Neural crest cell (in vitro differentiated cells): Measurements from ENCODE around the gene PCDH9. TPM values are rescaled to one million over a fixed set of nuclear protein-coding genes. Genes with fewer than 3 reads are reported as not detected.

Experiments used
- DNase-seq: peaks from one replicate; pipeline ENCODE4 v3.0.0; 2021; ENCODE audit warnings: low read depth, mixed read lengths, low spot score
- H3K27ac Mint-ChIP-seq: one replicate; pipeline ENCODE4 v1.8.0; 2021; ENCODE audit warnings: mild to moderate bottlenecking, mixed read lengths; ENCODE audit not compliant: unreplicated experiment
- H3K27me3 Mint-ChIP-seq: 2 replicates; pipeline ENCODE4 v1.8.0; 2021; ENCODE audit warnings: low read depth, mild to moderate bottlenecking, mixed read lengths
- H3K36me3 Mint-ChIP-seq: 2 replicates; pipeline ENCODE4 v1.8.0; 2021; ENCODE audit warnings: low read depth, mild to moderate bottlenecking, mixed read lengths
- H3K4me1 Mint-ChIP-seq: 2 replicates; pipeline ENCODE4 v1.8.0; 2021; ENCODE audit warnings: mixed read lengths
- H3K4me3 Mint-ChIP-seq: one replicate; pipeline ENCODE4 v1.8.0; 2021; ENCODE audit warnings: mild to moderate bottlenecking, mixed read lengths
- H3K9me3 Mint-ChIP-seq: 2 replicates; pipeline ENCODE4 v1.8.0; 2021; ENCODE audit warnings: mixed read lengths
- CTCF ChIP-seq: fragments of 200-600 bp; sonication (generic); conservative IDR thresholded peaks from 2 replicates; pipeline ENCODE4 v1.5.0; 2021; ENCODE audit warnings: antibody characterized with exemption, mild to moderate bottlenecking
- total RNA-seq: library from RNA; stranded (reverse); gene quantifications from 2 replicates; pipeline ENCODE4 v1.2.1, GENCODE V29; 2021

PCDH9 gene
- total RNA-seq, 1 donor from 2014 or later: 6.3 TPM

GRCh38 chr13:67158903-67159302, 71.2 kb downstream of the PCDH9 start:
- no peak for TF ChIP-seq CTCF
- H3K4me1 Mint-ChIP-seq: peaks cover 4% of the 10 kb centered on the region
- no peaks in the 10 kb centered on the region for H3K27me3 Mint-ChIP-seq
- H3K4me3 Mint-ChIP-seq: no peak overlapping the region
- no peak for DNase-seq
- H3K36me3 Mint-ChIP-seq: no peaks in the 10 kb centered on the region
- no peak overlapping the region for H3K27ac Mint-ChIP-seq
- H3K9me3 Mint-ChIP-seq: peaks cover 8% of the 10 kb centered on the region

GRCh38 chr13:67156723-67157060, 73.4 kb downstream of the PCDH9 start:
- H3K4me1 Mint-ChIP-seq: peaks cover 4% of the 10 kb centered on the region
- no peak for DNase-seq
- H3K27ac Mint-ChIP-seq: no peak overlapping the region
- H3K27me3 Mint-ChIP-seq: no peaks in the 10 kb centered on the region
- no peak overlapping the region for H3K4me3 Mint-ChIP-seq
- no peaks in the 10 kb centered on the region for H3K36me3 Mint-ChIP-seq
- H3K9me3 Mint-ChIP-seq: peaks cover 8% of the 10 kb centered on the region
- no peak for TF ChIP-seq CTCF

GRCh38 chr13:67155898-67156722, 74.0 kb downstream of the PCDH9 start:
- no peak overlapping the region for H3K27ac Mint-ChIP-seq
- DNase-seq: no peak

GRCh38 chr13:67152085-67152484, 78.1 kb downstream of the PCDH9 start:
- H3K4me3 Mint-ChIP-seq: no peak overlapping the region
- H3K36me3 Mint-ChIP-seq: no peaks in the 10 kb centered on the region
- peaks cover 5% of the 10 kb centered on the region for H3K9me3 Mint-ChIP-seq
- no peaks in the 10 kb centered on the region for H3K27me3 Mint-ChIP-seq
- no peak for TF ChIP-seq CTCF
- no peak for DNase-seq
- H3K27ac Mint-ChIP-seq: no peak overlapping the region
- peaks cover 17% of the 10 kb centered on the region for H3K4me1 Mint-ChIP-seq

More at GRCh38 chr13:67155898-67156722, 74.0 kb downstream of the PCDH9 start:
- peaks cover 8% of the 10 kb centered on the region for H3K9me3 Mint-ChIP-seq
- H3K4me3 Mint-ChIP-seq: no peak overlapping the region
- no peaks in the 10 kb centered on the region for H3K36me3 Mint-ChIP-seq
- H3K4me1 Mint-ChIP-seq: peaks cover 4% of the 10 kb centered on the region
- no peak for TF ChIP-seq CTCF
- no peaks in the 10 kb centered on the region for H3K27me3 Mint-ChIP-seq

- DNase-seq: no peak
- Mint-ChIP-seq H3K36me3 (no peaks in the 10 kb centered on the region), H3K9me3 (peaks cover 5% of the 10 kb centered on the region), H3K4me3 (no peak overlapping the region), H3K27me3 (no peaks in the 10 kb centered on the region), H3K4me1 (peaks cover 21% of the 10 kb centered on the region), H3K27ac (no peak overlapping the region)
- no peak for TF ChIP-seq CTCF
These were observed 78.5 kb downstream of the PCDH9 start for GRCh38 chr13:67151652-67152051.
